GM12878 (cell line): ENCODE results near the gene TBC1D24. TPM values are rescaled to one million over a fixed set of nuclear protein-coding genes. Genes with fewer than 3 reads are reported as not detected.
A peak's percentile ranks its signal among the peaks of the same experiment; 100 is the strongest.

ENCODE experiments used
- ASH2L ChIP-seq: fragments of 300-600, 200-600 bp; sonication (generic); IDR thresholded peaks from 2 replicates; pipeline ENCODE4 v1.6.1; 2017; ENCODE audit warnings: low read depth, mild to moderate bottlenecking, borderline replicate concordance
- CEBPZ ChIP-seq: fragments of 150-350 bp; IDR thresholded peaks from 2 replicates; pipeline ENCODE4 v1.6.1; 2016; ENCODE audit warnings: low read depth, low read length
- CREB1 ChIP-seq: IDR thresholded peaks from 2 replicates; pipeline ENCODE4 v1.6.1; 2012; ENCODE audit warnings: low read depth, mild to moderate bottlenecking, inconsistent platforms
- CREM ChIP-seq: IDR thresholded peaks from 2 replicates; pipeline ENCODE4 v1.6.1; 2014; ENCODE audit warnings: antibody characterized with exemption, low read depth
- DPF2 ChIP-seq: fragments of 450-650 bp; IDR thresholded peaks from 2 replicates; pipeline ENCODE4 v1.6.1; 2017; ENCODE audit warnings: mild to moderate bottlenecking
- FOS ChIP-seq: IDR thresholded peaks from 3 replicates; pipeline ENCODE4 v1.6.1; 2011; ENCODE audit warnings: borderline replicate concordance; ENCODE audit not compliant: insufficient read length; ENCODE audit errors: extremely low read depth
- IKZF2 ChIP-seq, 2 experiments: fragments of 450-650 bp; IDR thresholded peaks; 2 replicates each; pipeline ENCODE4 v1.6.1; 2017; ENCODE audit warnings: mild to moderate bottlenecking in 2 of 2, moderate library complexity in 2 of 2
- IRF5 ChIP-seq: fragments of 450-650 bp; IDR thresholded peaks from 2 replicates; pipeline ENCODE4 v1.6.1; 2017; ENCODE audit warnings: borderline replicate concordance
- MAX ChIP-seq: IDR thresholded peaks from 2 replicates; pipeline ENCODE4 v1.6.1; 2012; ENCODE audit warnings: low read depth, low read length, improper control_type of control experiment
- MTA3 ChIP-seq: IDR thresholded peaks from 2 replicates; pipeline ENCODE4 v1.6.1; 2012; ENCODE audit warnings: low read length, inconsistent platforms, borderline replicate concordance
- NR2C1 ChIP-seq: fragments of 450-650 bp; IDR thresholded peaks from 2 replicates; pipeline ENCODE4 v1.6.1; 2017; ENCODE audit warnings: antibody characterized with exemption, mild to moderate bottlenecking, moderate library complexity
- PBX3 ChIP-seq: IDR thresholded peaks from 2 replicates; pipeline ENCODE4 v1.6.1; 2011; ENCODE audit warnings: mild to moderate bottlenecking, low read depth, low read length, moderate library complexity; ENCODE audit not compliant: insufficient replicate concordance
- RB1 ChIP-seq: fragments of 450-650 bp; formaldehyde crosslinking; IDR thresholded peaks from 2 replicates; pipeline ENCODE4 v1.6.1; 2017; ENCODE audit warnings: mild to moderate bottlenecking, borderline replicate concordance
- RFX5 ChIP-seq: IDR thresholded peaks from 2 replicates; pipeline ENCODE4 v1.6.1; 2011; ENCODE audit warnings: low read depth, low read length, improper control_type of control experiment
- SIN3A ChIP-seq: IDR thresholded peaks from 2 replicates; pipeline ENCODE4 v1.6.1; 2012; ENCODE audit warnings: low read depth, low read length, improper control_type of control experiment
- SMC3 ChIP-seq: IDR thresholded peaks from 2 replicates; pipeline ENCODE4 v1.6.1; 2011; ENCODE audit warnings: low read length, improper control_type of control experiment, borderline replicate concordance
- SP1 ChIP-seq: IDR thresholded peaks from one replicate; pipeline ENCODE4 v1.6.1; 2011; ENCODE audit warnings: low read depth, low read length
- STAT1 ChIP-seq: fragments of 450-650 bp; conservative IDR thresholded peaks from 2 replicates; pipeline ENCODE4 v1.6.1; 2014; ENCODE audit warnings: antibody characterized with exemption, mild to moderate bottlenecking
- TAF1 ChIP-seq: IDR thresholded peaks from 2 replicates; pipeline ENCODE4 v1.6.1; 2011; ENCODE audit warnings: mild to moderate bottlenecking, low read depth, low read length, borderline replicate concordance
- WRNIP1 ChIP-seq: IDR thresholded peaks from 2 replicates; pipeline ENCODE4 v1.6.1; 2011; ENCODE audit warnings: low read depth, low read length, improper control_type of control experiment, borderline replicate concordance
- YY1 ChIP-seq: IDR thresholded peaks from 2 replicates; pipeline ENCODE4 v1.6.1; 2011; ENCODE audit warnings: low read depth, mild to moderate bottlenecking, low read length
- ZBTB33 ChIP-seq: fragments of 450-650 bp; IDR thresholded peaks from 2 replicates; pipeline ENCODE4 v1.6.1; 2017; ENCODE audit warnings: mild to moderate bottlenecking
- ZNF622 ChIP-seq: fragments of 450-650 bp; IDR thresholded peaks from 2 replicates; pipeline ENCODE4 v1.6.1; 2017; ENCODE audit warnings: mild to moderate bottlenecking, inconsistent platforms
- polyA plus RNA-seq, 11 experiments: library from polyadenylated mRNA; depleted of rRNA in 4 of 11; unstranded in 6 of 11; stranded (reverse) in 5 of 11; fragments of >200 nt; fragmentation: Nextera tagmentation in 4 of 11; fragmentation: Illumina TruSeq in 1 of 11; extraction: Ambion mirVana in 4 of 11; extraction: Trizol in 1 of 11; gene quantifications; 1 replicate in 1 of 11; 2 replicates in 10 of 11; pipeline versions ENCODE4 v1.2.1 to v1.2.3, GENCODE V29; 2011 to 2016; ENCODE audit warnings: inconsistent platforms in 2 of 11, missing spikeins in 2 of 11, low read depth in 1 of 11
- total RNA-seq, 4 experiments: library from RNA; depleted of rRNA in 3 of 4; stranded (reverse); fragments of >200 nt in 3 of 4; fragmentation: Illumina TruSeq in 1 of 4; extraction: Trizol in 1 of 4; gene quantifications; 2 replicates each; pipeline versions ENCODE4 v1.2.1 to v1.2.3, GENCODE V29; 2013 to 2021

TBC1D24 gene
- total and polyA plus RNA-seq, 10 of the 15 experiments (the other 5 are each of a cell fraction or from before 2014, with no cell fraction given): 1.1 to 9.6 (median 4.5) TPM

- TF ChIP-seq RB1 (peak; percentile 76; the same call in 1 of the 2 replicates), MTA3 (no peak), IRF5 (no peak), ZNF622 (no peak), SIN3A (peak; percentile 40; the same call in 1 of the 2 replicates), RFX5 (no peak), CEBPZ (no peak), CREM (no peak), MAX (0 out of 2 replicates have a peak, but pooled peaks have one; percentile 21), SMC3 (peak; percentile 63; the same call in 1 of the 2 replicates), WRNIP1 (no peak), STAT1 (no peak), DPF2 (peak; percentile 88), TAF1 (no peak), YY1 (no peak), ASH2L (no peak), ZBTB33 (peak; percentile 90; the same call in 1 of the 2 replicates), CREB1 (no peak), PBX3 (peak; percentile 71), FOS (no peak), NR2C1 (no peak), SP1 (no peak), IKZF2 (IDR thresholded peaks at IDR 0.05) (peak in 1 of 2 experiments; percentile 72; a peak in 2 of 4 replicates)
Measured at GRCh38 chr16:2486645-2487516, 12.0 kb downstream of the TBC1D24 start (continued).
